Measurements from ENCODE around the gene MRTFA. TPM values are rescaled to one million over a fixed set of nuclear protein-coding genes. Genes with fewer than 3 reads are reported as not detected.

The MRTFA gene
- total and polyA plus RNA-seq, 2 of the 13 experiments (the other 11 are each of a cell fraction or from before 2014, with no cell fraction given), result 2.4 to 8.2 TPM

DNA sequence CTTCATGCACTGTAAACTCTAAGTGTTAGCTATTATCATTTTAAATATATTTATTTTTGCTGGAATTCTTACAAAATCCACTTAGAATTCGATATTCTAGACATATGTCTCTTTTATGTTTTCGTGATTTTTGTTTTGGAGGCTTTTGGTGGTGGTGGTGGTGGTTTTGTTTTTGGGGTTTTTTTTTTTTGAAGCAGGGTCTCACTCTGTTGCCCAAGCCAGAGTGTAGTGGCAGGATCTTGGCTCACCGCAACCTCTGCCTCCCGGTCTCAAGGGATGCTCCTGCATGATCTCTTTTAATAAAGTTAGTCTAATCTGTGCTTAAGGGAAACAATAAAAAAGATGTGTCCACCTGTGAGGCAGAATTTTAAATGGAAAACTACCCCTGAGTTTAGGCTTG, 117.7 kb downstream of the MRTFA start:
- POLR2A ChIA-PET, result interaction anchor here (1.5 kb wide), 1 partner anchor 20 kb away, joined by 3 read pairs; no protein-coding TSS in a partner anchor
- peaks cover 2% of the 10 kb centered on the region for H3K79me2 ChIP-seq (ENCODE audit: insufficient read depth, low read length)
- H2AFZ ChIP-seq (ENCODE audit: low read length), result no peak overlapping the region
- H4K20me1 ChIP-seq (ENCODE audit: insufficient read depth, low read length), result no peaks in the 10 kb centered on the region
- no peak overlapping the region for H3K9ac ChIP-seq (ENCODE audit: insufficient read depth, low read depth, low read length)
- no peaks in the 10 kb centered on the region for H3K9me3 ChIP-seq (ENCODE audit: low read length)
- no peak overlapping the region for H3K4me2 ChIP-seq (ENCODE audit: low read depth, low read length)
- TF ChIP-seq FOXK1 (CRISPR knock-in tag; IDR thresholded peaks at IDR 0.05; ENCODE audit: borderline replicate concordance, low read depth) (no peak), CAMTA2 (CRISPR knock-in tag; IDR thresholded peaks at IDR 0.05; ENCODE audit: borderline replicate concordance) (no peak), ZFP62 (CRISPR knock-in tag; IDR thresholded peaks at IDR 0.05) (no peak)
- WGBS (ENCODE audit: low lambda C conversion rate), result 97% methylated on average over 4 of the region's 4 CpGs
- intact Hi-C loops (cut with micrococcal nuclease; ENCODE audit: unreplicated experiment) (no loop called here), in situ Hi-C loops (cut with HindIII; ENCODE audit: extremely low pct_ligation_motif_present, low pct_unique_long_range_greater_than_20kb) (no loop called here)
- BruUV-seq (replicated peaks), result no TSS peak
- H3K4me1 ChIP-seq (ENCODE audit: insufficient read depth, low read length), result peaks cover 28% of the 10 kb centered on the region
- no peak overlapping the region for H3K4me3 ChIP-seq (replicated peaks in 1 of 3; ENCODE audit: insufficient read depth in 1 of 3, low read depth in 2 of 3, low read length in 3 of 3)
- DNase-seq (ENCODE audit: low spot score) (no peak), ATAC-seq (no peak), FAIRE-seq (no peak)
- H3K27me3 ChIP-seq (ENCODE audit: control insufficient read depth in 1 of 2, insufficient read depth in 2 of 2, low read length in 2 of 2), result no peaks in the 10 kb centered on the region
- peaks cover 3 to 5% of the 10 kb centered on the region in 2 experiments; a peak in 3 of 5 replicates for H3K36me3 ChIP-seq (replicated peaks in 1 of 2; ENCODE audit: control insufficient read depth in 1 of 2, insufficient read depth in 2 of 2, low read length in 2 of 2)
- H3K27ac ChIP-seq (ENCODE audit: extremely low read length, insufficient read depth, low read length), result peak overlapping the region; percentile 66
- CTCF ChIA-PET (ENCODE audit: low intra/inter-chr PET ratio, low total read pairs), result no interaction called here

GRCh38 chr22:40517631-40518030, 118.9 kb downstream of the MRTFA start:
- BruUV-seq (replicated peaks), result no TSS peak
- CTCF ChIA-PET (ENCODE audit: low intra/inter-chr PET ratio, low total read pairs), result no interaction called here
- no peaks in the 10 kb centered on the region for H3K27me3 ChIP-seq (ENCODE audit: control insufficient read depth in 1 of 2, insufficient read depth in 2 of 2, low read length in 2 of 2)
- H3K4me3 ChIP-seq (replicated peaks in 1 of 3; ENCODE audit: insufficient read depth in 1 of 3, low read depth in 2 of 3, low read length in 3 of 3), result no peak overlapping the region
- no peaks in the 10 kb centered on the region for H3K9me3 ChIP-seq (ENCODE audit: low read length)
- intact Hi-C loops (cut with micrococcal nuclease; ENCODE audit: unreplicated experiment) (no loop called here), in situ Hi-C loops (cut with HindIII; ENCODE audit: extremely low pct_ligation_motif_present, low pct_unique_long_range_greater_than_20kb) (no loop called here)
- POLR2A ChIA-PET, result interaction anchor here (1.5 kb wide), 1 partner anchor 19 kb away, joined by 3 read pairs; no protein-coding TSS in a partner anchor
- WGBS (ENCODE audit: low lambda C conversion rate), result 95% methylated on average over 3 of the region's 3 CpGs
- H2AFZ ChIP-seq (ENCODE audit: low read length), result no peak overlapping the region
- H3K9ac ChIP-seq (ENCODE audit: insufficient read depth, low read depth, low read length), result no peak overlapping the region
- H3K4me1 ChIP-seq (ENCODE audit: insufficient read depth, low read length), result peaks cover 20% of the 10 kb centered on the region
- no peak overlapping the region for H3K27ac ChIP-seq (ENCODE audit: extremely low read length, insufficient read depth, low read length)
- DNase-seq (ENCODE audit: low spot score) (no peak), ATAC-seq (no peak), FAIRE-seq (no peak)
- no peaks in the 10 kb centered on the region for H4K20me1 ChIP-seq (ENCODE audit: insufficient read depth, low read length)
- H3K4me2 ChIP-seq (ENCODE audit: low read depth, low read length), result no peak overlapping the region
- H3K79me2 ChIP-seq (ENCODE audit: insufficient read depth, low read length), result peaks cover 2% of the 10 kb centered on the region
- H3K36me3 ChIP-seq (replicated peaks in 1 of 2; ENCODE audit: control insufficient read depth in 1 of 2, insufficient read depth in 2 of 2, low read length in 2 of 2), result peaks cover 3 to 5% of the 10 kb centered on the region in 2 experiments; a peak in 3 of 5 replicates
- TF ChIP-seq, protein P1, sequence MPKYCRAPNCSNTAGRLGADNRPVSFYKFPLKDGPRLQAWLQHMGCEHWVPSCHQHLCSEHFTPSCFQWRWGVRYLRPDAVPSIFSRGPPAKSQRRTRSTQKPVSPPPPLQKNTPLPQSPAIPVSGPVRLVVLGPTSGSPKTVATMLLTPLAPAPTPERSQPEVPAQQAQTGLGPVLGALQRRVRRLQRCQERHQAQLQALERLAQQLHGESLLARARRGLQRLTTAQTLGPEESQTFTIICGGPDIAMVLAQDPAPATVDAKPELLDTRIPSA (CRISPR knock-in tag; IDR thresholded peaks at IDR 0.05; ENCODE audit: borderline replicate concordance), result no peak
- TF ChIP-seq ZMYM3 (CRISPR knock-in tag; IDR thresholded peaks at IDR 0.05), result no peak
- TF ChIP-seq ATF7 (IDR thresholded peaks at IDR 0.05), result peak; percentile 35; the same call in 1 of the 2 replicates
- no peak for TF ChIP-seq ATF7 (CRISPR knock-in tag; IDR thresholded peaks at IDR 0.05)
- TF ChIP-seq ZNF605 (CRISPR knock-in tag; IDR thresholded peaks at IDR 0.05), result no peak
- TF ChIP-seq CREB3 (CRISPR knock-in tag; IDR thresholded peaks at IDR 0.05), result no peak
- no peak for TF ChIP-seq REST (IDR thresholded peaks at IDR 0.05; ENCODE audit: borderline replicate concordance in 1 of 2, low read depth in 1 of 2, low read length in 2 of 2)
- no peak for TF ChIP-seq ATF4 (CRISPR knock-in tag; IDR thresholded peaks at IDR 0.05)

Data from HepG2 (cell line).